SJSA1 (cell line): ENCODE data around the gene ALK. TPM values are rescaled to one million over a fixed set of nuclear protein-coding genes. Genes with fewer than 3 reads are reported as not detected.

Experiments used
- DNase-seq, 2 experiments: peaks; one replicate each; pipeline ENCODE4 v3.0.0-alpha.2; 2015 to 2020; ENCODE audit warnings: low spot score in 2 of 2, low read depth in 1 of 2
- H3K27ac ChIP-seq: fragments of 250-450 bp; sonication (Bioruptor Pico); 2 replicates; pipeline ENCODE4 v1.5.1; 2020; ENCODE audit warnings: mild to moderate bottlenecking, moderate library complexity
- H3K27me3 ChIP-seq: fragments of 250-450 bp; sonication (Bioruptor Pico); replicated peaks from 2 replicates; pipeline ENCODE4 v1.5.1; 2020; ENCODE audit warnings: mild to moderate bottlenecking, moderate library complexity
- H3K36me3 ChIP-seq: fragments of 250-450 bp; sonication (Bioruptor Pico); 2 replicates; pipeline ENCODE4 v1.5.1; 2020; ENCODE audit warnings: mild to moderate bottlenecking
- H3K4me1 ChIP-seq: fragments of 250-450 bp; sonication (Bioruptor Pico); replicated peaks from 2 replicates; pipeline ENCODE4 v1.6.1; 2021; ENCODE audit warnings: mild to moderate bottlenecking
- H3K4me3 ChIP-seq: fragments of 250-450 bp; sonication (Bioruptor Pico); 2 replicates; pipeline ENCODE4 v1.5.1; 2020; ENCODE audit warnings: mild to moderate bottlenecking
- H3K9me3 ChIP-seq: fragments of 250-450 bp; sonication (Bioruptor Pico); replicated peaks from 2 replicates; pipeline ENCODE4 v1.5.1; 2020; ENCODE audit warnings: mild to moderate bottlenecking
- total RNA-seq: library from RNA; depleted of rRNA; stranded (reverse); fragments of >200 nt; shearing (Covaris generic); gene quantifications from 2 replicates; pipeline ENCODE4 v1.2.3, GENCODE V29; 2014

Gene ALK
- total RNA-seq, 1 experiment from 2014 or later: not detected

GRCh38 chr2:29559578-29559977 lies 361.8 kb downstream of the ALK start:
- Histone ChIP-seq H3K27ac (no peak overlapping the region), H3K36me3 (no peaks in the 10 kb centered on the region), H3K9me3 (no peaks in the 10 kb centered on the region), H3K4me3 (no peak overlapping the region), H3K4me1 (no peaks in the 10 kb centered on the region), H3K27me3 (no peaks in the 10 kb centered on the region)
- DNase-seq: no peak

GRCh38 chr2:29558097-29558496 lies 363.3 kb downstream of the ALK start:
- DNase-seq: peak in 1 of 2 experiments; percentile 3
- Histone ChIP-seq H3K9me3 (no peaks in the 10 kb centered on the region), H3K36me3 (no peaks in the 10 kb centered on the region), H3K27me3 (no peaks in the 10 kb centered on the region), H3K27ac (no peak overlapping the region), H3K4me3 (no peak overlapping the region), H3K4me1 (no peaks in the 10 kb centered on the region)

- no peaks in the 10 kb centered on the region for H3K9me3 ChIP-seq
- no peak overlapping the region for H3K27ac ChIP-seq
- no peak overlapping the region for H3K4me3 ChIP-seq
- no peaks in the 10 kb centered on the region for H3K27me3 ChIP-seq
- H3K36me3 ChIP-seq: no peaks in the 10 kb centered on the region
- no peaks in the 10 kb centered on the region for H3K4me1 ChIP-seq
- no peak for DNase-seq
These were observed 364.1 kb downstream of the ALK start for GRCh38 chr2:29557268-29557667.

GRCh38 chr2:29549069-29549380 lies 372.4 kb downstream of the ALK start:
- H3K27ac ChIP-seq: no peak overlapping the region
- peak in 1 of 2 experiments; percentile 0 for DNase-seq

GRCh38 chr2:29544917-29545316 lies 376.5 kb downstream of the ALK start:
- Histone ChIP-seq H3K27ac (no peak overlapping the region), H3K4me3 (no peak overlapping the region), H3K36me3 (no peaks in the 10 kb centered on the region), H3K4me1 (no peaks in the 10 kb centered on the region), H3K27me3 (peaks cover 2% of the 10 kb centered on the region), H3K9me3 (no peaks in the 10 kb centered on the region)
- peak in 1 of 2 experiments; percentile 23 for DNase-seq

More at GRCh38 chr2:29549069-29549380, 372.4 kb downstream of the ALK start:
- no peaks in the 10 kb centered on the region for H3K9me3 ChIP-seq
- H3K36me3 ChIP-seq: no peaks in the 10 kb centered on the region
- no peaks in the 10 kb centered on the region for H3K4me1 ChIP-seq
- H3K4me3 ChIP-seq: no peak overlapping the region
- H3K27me3 ChIP-seq: peaks cover 3% of the 10 kb centered on the region

- Histone ChIP-seq H3K27me3 (no peaks in the 10 kb centered on the region; the same call in none of the 2 replicates), H3K9me3 (no peaks in the 10 kb centered on the region), H3K4me3 (no peak overlapping the region), H3K27ac (no peak overlapping the region), H3K4me1 (no peaks in the 10 kb centered on the region), H3K36me3 (no peaks in the 10 kb centered on the region)
- DNase-seq: peak in 1 of 2 experiments; percentile 19
These were observed 377.4 kb downstream of the ALK start for GRCh38 chr2:29544031-29544430.

- Histone ChIP-seq H3K4me3 (no peak overlapping the region), H3K36me3 (no peaks in the 10 kb centered on the region), H3K27ac (no peak overlapping the region), H3K4me1 (no peaks in the 10 kb centered on the region; the same call in 1 of the 2 replicates), H3K27me3 (peaks cover 4% of the 10 kb centered on the region; the same call in 1 of the 2 replicates), H3K9me3 (no peaks in the 10 kb centered on the region)
- no peak for DNase-seq
These were observed 386.2 kb downstream of the ALK start for GRCh38 chr2:29535188-29535587.

GRCh38 chr2:29532436-29532835 lies 388.9 kb downstream of the ALK start:
- Histone ChIP-seq H3K4me3 (no peak overlapping the region), H3K9me3 (no peaks in the 10 kb centered on the region), H3K36me3 (no peaks in the 10 kb centered on the region), H3K27me3 (peaks cover 4% of the 10 kb centered on the region; the same call in 1 of the 2 replicates), H3K27ac (no peak overlapping the region), H3K4me1 (peaks cover 14% of the 10 kb centered on the region)
- no peak for DNase-seq

GRCh38 chr2:29531626-29532025 lies 389.8 kb downstream of the ALK start:
- Histone ChIP-seq H3K27me3 (peaks cover 3% of the 10 kb centered on the region; the same call in 1 of the 2 replicates), H3K36me3 (no peaks in the 10 kb centered on the region), H3K27ac (no peak overlapping the region), H3K9me3 (no peaks in the 10 kb centered on the region), H3K4me3 (no peak overlapping the region), H3K4me1 (peaks cover 14% of the 10 kb centered on the region)
- no peak for DNase-seq

- Histone ChIP-seq H3K27me3 (no peaks in the 10 kb centered on the region; the same call in 1 of the 2 replicates), H3K4me1 (peaks cover 14% of the 10 kb centered on the region), H3K36me3 (no peaks in the 10 kb centered on the region), H3K27ac (no peak overlapping the region), H3K9me3 (no peaks in the 10 kb centered on the region), H3K4me3 (no peak overlapping the region)
- no peak for DNase-seq
These were observed 391.1 kb downstream of the ALK start for GRCh38 chr2:29530281-29530680.

- Histone ChIP-seq H3K4me3 (no peak overlapping the region), H3K27ac (peak overlapping the region; percentile 37; the same call in 1 of the 2 replicates), H3K4me1 (peaks cover 14% of the 10 kb centered on the region), H3K27me3 (no peaks in the 10 kb centered on the region; the same call in 1 of the 2 replicates), H3K36me3 (no peaks in the 10 kb centered on the region), H3K9me3 (0 out of 2 replicates have a peak, but pooled peaks cover 2% of the 10 kb centered on the region)
- peak; percentile 46 to 57 for DNase-seq
These were observed 392.4 kb downstream of the ALK start for GRCh38 chr2:29528891-29529520.

- Histone ChIP-seq H3K36me3 (no peaks in the 10 kb centered on the region), H3K27ac (no peak overlapping the region), H3K4me1 (peaks cover 16% of the 10 kb centered on the region), H3K9me3 (0 out of 2 replicates have a peak, but pooled peaks cover 3% of the 10 kb centered on the region), H3K27me3 (no peaks in the 10 kb centered on the region; the same call in 1 of the 2 replicates), H3K4me3 (no peak overlapping the region)
- DNase-seq: no peak
These were observed 393.0 kb downstream of the ALK start for GRCh38 chr2:29528371-29528770.

GRCh38 chr2:29527947-29528346 lies 393.4 kb downstream of the ALK start:
- Histone ChIP-seq H3K36me3 (no peaks in the 10 kb centered on the region), H3K9me3 (0 out of 2 replicates have a peak, but pooled peaks cover 3% of the 10 kb centered on the region), H3K27me3 (no peaks in the 10 kb centered on the region; the same call in 1 of the 2 replicates), H3K4me1 (peaks cover 20% of the 10 kb centered on the region), H3K4me3 (no peak overlapping the region), H3K27ac (no peak overlapping the region)
- no peak for DNase-seq

- Histone ChIP-seq H3K9me3 (0 out of 2 replicates have a peak, but pooled peaks cover 3% of the 10 kb centered on the region), H3K36me3 (no peaks in the 10 kb centered on the region), H3K27ac (no peak overlapping the region), H3K4me3 (no peak overlapping the region), H3K4me1 (peaks cover 29% of the 10 kb centered on the region), H3K27me3 (no peaks in the 10 kb centered on the region)
- no peak for DNase-seq
These were observed 394.5 kb downstream of the ALK start for GRCh38 chr2:29526587-29527586.
